Measurements from ENCODE around the gene CTDNEP1.

Gene CTDNEP1

DNA sequence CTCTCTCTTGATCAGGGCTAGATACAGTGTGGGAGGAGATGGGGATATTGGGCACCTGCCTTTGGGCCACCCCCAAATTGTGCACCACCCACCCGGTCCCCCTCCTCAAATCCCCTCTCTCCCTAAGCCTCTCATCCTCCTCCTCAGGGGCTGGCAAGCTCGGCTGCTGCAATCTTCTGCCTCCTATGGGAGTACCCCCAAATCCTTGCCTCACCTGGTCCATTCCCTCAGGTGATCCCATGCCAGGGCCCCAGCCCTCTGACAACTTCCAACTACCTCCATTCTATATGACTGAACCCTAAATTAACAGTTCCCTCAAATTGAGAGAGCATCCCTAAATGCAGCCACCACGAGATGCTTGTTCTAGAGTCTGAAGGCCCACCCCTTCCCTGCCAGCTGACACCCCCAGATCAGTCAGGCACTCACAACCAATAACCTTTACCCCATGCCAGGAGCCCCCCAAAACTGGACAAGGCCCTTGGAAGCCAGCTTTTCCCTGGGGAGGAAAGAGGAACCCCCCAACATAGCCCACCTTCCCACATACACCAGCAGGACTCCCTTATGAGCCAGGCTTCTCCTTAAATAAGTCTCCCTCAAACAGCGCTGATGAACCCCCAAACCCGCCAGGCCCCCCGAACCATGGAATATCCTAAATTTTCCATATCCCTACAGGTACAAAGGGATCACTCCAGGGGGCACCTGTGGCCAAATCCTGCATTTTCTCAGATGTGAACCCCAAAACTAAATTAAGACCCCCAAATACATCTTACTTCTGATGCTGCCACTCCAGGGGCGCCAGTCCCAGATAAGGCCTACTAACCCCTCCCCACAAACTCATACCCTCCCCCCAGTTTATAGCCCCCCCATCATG lies 35.1 kb downstream of the CTDNEP1 start:
- no peak for DNase-seq (ENCODE audit: low read depth in 4 of 4, low spot score in 1 of 4)

DNA sequence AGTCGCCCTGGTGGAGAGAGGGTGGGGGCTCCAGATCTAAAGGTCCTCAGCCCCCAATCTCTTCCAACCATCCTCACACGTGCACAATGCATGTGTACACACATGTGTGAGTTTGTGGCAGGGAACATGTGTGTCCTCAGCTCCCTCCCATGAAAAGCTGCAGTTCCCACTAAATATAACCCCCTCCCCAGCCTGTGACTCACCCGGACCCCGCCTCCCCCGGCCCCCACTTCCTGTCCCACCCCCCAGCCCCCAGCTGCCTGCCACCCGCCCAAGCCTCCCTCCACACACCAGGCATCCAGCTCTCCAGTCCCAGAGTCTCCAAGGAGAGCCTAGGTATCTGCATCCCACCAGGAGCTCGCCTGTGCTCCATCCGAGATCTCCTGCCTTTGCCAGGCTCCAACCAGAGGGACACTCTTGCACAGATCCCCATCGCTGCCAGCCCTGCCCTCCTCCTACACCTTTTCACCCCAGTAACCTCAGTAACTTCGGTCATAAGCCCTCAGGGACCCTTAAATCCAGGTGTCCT lies 35.8 kb downstream of the CTDNEP1 start:
- DNase-seq (ENCODE audit: low read depth in 4 of 4, low spot score in 1 of 4): no peak

- no peak for DNase-seq (ENCODE audit: low read depth in 4 of 4, low spot score in 1 of 4)
These were observed 36.3 kb downstream of the CTDNEP1 start for GRCh38 chr17:7215136-7215638.

DNA sequence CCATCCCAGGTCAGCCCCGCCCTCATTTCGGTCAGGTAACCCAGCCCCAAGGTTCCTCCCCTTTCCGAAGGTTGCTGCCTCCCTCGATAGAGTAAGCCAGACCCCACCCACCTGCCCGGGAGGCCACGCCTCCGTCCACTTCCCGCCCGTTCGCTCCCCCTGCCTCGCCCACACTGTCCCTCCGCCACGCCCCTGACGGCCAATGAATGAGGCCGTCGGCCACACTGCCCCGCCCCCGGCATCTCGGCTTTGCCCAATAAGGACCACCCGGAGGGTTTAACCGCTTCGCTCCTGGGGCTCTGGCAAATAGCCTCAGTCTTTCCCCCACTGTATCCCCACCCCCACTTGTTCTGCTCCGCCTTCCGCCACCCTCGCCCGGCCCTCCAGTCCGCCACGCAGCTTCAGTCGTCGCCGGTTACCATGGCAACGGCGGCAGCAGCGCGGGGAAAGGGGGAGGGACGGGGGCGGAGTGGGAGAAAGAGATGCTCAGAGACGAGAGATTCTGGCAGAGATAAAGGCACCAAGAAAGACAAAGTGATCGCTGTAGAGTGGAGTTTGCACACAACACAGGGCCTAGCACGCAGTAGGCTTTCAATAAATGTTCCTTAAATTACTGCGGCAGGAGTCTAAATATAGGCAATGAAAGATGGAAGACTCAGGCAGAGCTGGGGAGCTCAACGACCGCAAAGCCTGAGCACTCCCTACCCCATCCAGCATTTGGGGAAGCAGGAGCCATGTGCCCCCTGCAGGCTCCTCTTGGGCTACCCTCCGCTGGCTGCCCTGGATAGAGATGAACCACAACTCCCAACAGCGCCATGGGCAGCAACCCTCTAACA lies 37.0 kb downstream of the CTDNEP1 start:
- DNase-seq (ENCODE audit: low read depth in 4 of 4, low spot score in 1 of 4): peak; percentile 98 to 100 (median 98)

- DNase-seq (ENCODE audit: low read depth in 4 of 4, low spot score in 1 of 4): no peak
These were observed 37.6 kb downstream of the CTDNEP1 start for GRCh38 chr17:7213895-7214299.

GRCh38 chr17:7211491-7212273 lies 39.9 kb downstream of the CTDNEP1 start:
- no peak for DNase-seq (ENCODE audit: low read depth in 4 of 4, low spot score in 1 of 4)

DNA sequence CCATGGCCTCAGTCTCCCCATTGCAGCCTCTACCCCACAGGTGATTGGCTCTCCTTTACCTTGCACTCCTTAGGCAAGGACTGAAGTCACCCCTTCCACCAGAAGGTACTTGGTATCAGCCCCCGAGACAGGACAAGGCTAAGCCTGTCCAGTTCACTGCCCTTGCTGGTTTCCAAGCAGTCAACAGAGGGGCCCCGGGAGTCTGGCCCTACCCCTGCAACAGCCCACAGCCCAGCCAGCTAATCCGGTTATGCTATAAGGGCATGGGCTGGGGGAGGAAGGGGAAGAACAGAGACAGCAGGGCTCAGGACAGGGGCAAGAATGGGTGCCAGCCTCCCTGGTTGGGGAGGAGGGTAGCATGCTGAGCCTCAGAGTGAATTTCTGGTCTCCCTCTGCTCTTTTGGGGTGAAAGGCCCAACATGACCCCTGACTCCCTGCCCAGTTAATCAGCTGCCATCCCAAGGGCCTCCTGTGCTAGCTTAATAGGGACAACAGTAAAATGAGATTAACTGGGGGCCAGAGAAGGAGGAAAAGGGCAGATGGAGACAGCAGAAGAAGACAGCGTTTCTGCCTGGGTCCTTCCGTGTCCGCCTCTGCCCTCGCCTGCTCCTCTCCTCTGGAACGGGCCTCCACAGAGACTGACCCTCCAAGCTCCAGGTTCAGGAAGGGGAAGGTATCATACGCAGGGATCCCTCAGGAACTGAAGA lies 42.6 kb downstream of the CTDNEP1 start:
- no peak for DNase-seq (ENCODE audit: low read depth in 4 of 4, low spot score in 1 of 4)

DNA sequence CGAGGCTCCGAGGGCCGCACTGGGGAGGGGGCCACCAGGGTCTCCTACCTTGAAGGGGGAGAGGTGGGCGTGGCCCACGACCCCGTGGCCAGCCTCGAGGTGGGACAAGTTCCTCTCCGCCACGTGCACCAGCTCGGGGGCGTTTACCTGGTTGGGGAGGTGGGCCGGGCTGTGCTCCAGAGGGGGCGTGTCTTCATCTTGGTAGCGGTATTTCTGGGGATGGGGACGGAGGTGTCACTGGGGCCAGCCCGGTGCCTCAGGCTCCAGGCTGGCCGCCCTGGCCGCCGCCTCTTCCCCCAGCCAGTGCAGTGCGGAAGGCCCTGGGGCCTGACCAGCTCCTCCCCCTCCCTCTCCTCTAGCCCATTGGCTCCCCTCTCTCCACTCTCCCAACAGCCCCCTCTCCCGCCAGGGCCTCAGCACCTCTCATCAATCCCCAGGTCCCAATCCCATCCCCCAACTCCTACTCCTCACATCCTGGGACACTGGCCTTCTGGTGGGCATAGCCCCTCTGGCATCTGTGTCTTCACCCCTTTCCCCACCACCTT lies 43.4 kb downstream of the CTDNEP1 start:
- DNase-seq (ENCODE audit: low read depth in 4 of 4, low spot score in 1 of 4): no peak

- no peak for DNase-seq (ENCODE audit: low read depth in 4 of 4, low spot score in 1 of 4)
These were observed 44.2 kb downstream of the CTDNEP1 start for GRCh38 chr17:7207120-7208001.

DNA sequence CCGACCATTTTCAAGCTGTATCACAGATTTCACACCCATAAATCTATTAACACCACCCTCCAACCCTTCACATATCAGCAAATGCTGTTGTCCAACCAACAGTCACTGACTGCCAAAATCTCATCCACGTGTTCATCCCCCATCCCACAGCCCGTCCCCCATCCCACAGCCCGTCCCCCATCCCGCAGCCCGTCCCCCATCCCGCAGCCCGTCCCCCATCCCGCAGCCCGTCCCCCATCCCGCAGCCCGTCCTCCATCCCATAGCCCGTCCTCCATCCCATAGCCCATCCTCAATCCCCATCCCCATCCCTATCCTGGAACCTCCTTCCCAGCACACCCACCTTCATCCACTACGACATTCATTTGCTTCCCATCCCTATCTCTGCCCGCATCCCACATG lies 46.0 kb downstream of the CTDNEP1 start:
- DNase-seq (ENCODE audit: low read depth in 4 of 4, low spot score in 1 of 4): no peak

- peak; percentile 64 to 90 (median 78) for DNase-seq (ENCODE audit: low read depth in 4 of 4, low spot score in 1 of 4)
These were observed 46.6 kb downstream of the CTDNEP1 start for GRCh38 chr17:7204828-7205461.

GRCh38 chr17:7204336-7204735 lies 47.2 kb downstream of the CTDNEP1 start:
- DNase-seq (ENCODE audit: low read depth in 4 of 4, low spot score in 1 of 4): no peak

DNA sequence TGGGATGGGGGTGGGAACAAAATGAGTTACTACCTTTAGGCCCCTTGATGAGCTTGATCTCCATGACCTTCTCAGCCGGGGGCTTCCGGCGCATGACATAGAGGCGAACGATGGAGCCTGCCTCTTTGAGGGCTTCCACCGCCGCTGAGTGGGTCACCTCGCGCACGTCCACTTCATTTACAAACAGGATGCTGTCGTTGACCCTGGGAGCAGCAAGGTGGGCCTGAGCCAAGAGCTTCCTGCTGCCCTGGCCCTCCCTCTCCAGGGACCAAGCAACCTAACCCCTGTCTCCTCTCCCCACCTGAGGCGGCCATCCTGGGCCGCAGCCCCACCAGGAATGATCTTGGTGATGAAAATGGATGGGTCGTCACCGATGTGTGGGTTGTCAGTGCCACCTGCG lies 48.1 kb downstream of the CTDNEP1 start:
- no peak for DNase-seq (ENCODE audit: low read depth in 4 of 4, low spot score in 1 of 4)

DNA sequence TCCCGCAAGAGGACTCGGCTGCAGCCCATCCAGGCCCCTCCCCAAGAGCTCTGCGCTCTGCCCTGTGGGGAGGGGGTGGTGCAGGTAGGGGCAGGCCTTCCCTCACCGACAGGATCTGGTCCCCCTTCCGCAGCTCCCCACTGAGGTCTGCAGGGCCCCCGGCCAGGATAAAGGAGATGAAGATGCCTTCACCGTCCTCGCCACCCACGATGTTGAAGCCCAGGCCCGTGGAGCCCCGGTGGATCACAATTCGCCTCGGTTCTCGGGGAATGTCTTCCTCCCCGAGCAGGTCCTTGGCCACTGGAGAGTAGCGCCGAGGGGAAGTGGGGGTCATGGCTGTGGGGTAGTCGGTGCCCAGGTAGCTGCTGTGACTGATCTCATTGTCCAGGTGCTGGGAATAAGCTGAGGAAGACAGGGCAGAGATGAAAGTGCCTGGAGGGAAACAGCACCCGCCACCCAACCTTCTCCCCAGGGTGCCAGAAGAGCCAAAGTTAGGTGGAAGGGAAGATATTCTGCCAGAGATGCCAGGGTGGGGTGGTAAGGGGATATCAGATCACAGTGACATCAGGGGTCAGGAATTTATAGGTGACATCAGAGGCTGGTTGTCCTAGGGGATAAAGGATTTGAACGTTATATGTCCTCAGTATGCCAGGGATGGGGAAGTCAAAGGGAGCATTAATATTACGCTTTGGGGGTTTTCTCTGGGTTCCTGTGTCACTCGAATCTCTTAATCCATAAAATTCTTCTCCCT lies 54.7 kb downstream of the CTDNEP1 start:
- no peak for DNase-seq (ENCODE audit: low read depth in 4 of 4, low spot score in 1 of 4)

DNA sequence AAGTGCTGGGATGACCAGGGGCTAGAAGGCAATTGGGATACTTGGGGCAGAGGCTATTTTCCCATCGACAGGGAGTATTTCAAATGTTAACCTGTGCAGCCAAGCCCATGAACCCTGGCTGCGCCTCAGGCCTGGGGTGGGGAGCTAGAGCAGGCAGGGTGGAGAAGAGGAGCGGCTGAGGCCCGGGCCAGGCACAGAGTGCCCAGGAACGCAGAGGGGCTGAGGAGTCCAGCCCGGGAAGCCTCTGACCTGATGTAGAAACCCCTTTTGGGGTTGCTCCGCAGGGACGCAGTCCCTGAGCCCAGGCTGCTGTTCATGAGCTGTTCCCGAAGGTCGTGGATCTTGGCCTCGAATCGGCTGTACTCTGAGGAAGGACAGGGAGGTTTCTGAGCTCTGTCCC lies 55.6 kb downstream of the CTDNEP1 start:
- no peak for DNase-seq (ENCODE audit: low read depth in 4 of 4, low spot score in 1 of 4)
